Embryonic facial prominence (tissue), 1 donor: Measurements from ENCODE around the gene PITPNB.
A peak's percentile ranks its signal among the peaks of the same experiment; 100 is the strongest.

Experiments
- DNase-seq: peaks from one replicate; pipeline ENCODE4 v3.0.0-alpha.2; 2016; ENCODE audit errors: extremely low spot score

Gene PITPNB

GRCh38 chr22:27919222-27919941 lies at the start of gene PITPNB:
TSS of gene PITPNB (minus strand) at chr22:27919256. CDS start at chr22:27919191, 65 bp downstream.
- DNase-seq: peak; percentile 99

- DNase-seq: no peak
These were observed 47.4 kb upstream of the PITPNB start for GRCh38 chr22:27966168-27967064.

GRCh38 chr22:27962268-27963044 lies 43.4 kb upstream of the PITPNB start:
- DNase-seq: no peak

DNA sequence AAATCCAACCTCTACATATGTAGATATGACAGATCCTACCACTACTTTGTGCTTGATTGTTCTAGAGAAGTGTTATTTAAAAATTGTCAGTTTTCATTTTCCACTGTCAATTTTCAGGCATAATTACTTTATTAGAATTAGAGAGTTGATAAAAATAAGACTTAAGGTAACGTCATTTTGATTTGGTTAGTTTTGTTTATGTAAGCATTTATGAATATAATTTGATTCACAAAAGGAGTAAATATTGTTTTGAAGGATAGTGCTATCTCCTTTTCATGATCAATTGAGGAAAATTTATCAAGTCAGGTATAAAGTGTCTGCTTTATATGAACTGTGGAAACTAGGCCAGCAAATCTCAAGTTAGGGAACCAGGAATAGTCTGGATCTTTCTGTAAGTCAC lies 42.6 kb upstream of the PITPNB start:
- DNase-seq: no peak

DNA sequence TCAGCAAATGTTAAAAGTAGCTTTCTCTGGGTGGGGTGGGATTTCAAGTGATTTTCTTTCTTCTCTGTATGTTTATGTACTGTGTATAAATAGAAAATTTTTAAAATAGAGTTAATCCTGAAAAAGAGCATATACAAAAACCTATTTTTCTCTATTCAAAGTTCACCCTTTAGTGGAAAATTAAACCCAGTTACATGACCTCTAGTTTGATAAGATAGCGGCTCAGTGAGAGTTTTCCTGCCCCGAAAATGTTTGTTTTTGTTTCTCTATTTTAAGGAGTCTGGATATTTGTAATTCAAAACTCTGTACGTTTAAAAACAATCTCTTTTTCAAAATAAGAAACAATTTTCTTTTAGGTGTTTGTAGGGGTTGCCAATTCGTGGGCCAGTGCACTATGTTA lies 42.1 kb upstream of the PITPNB start:
- no peak for DNase-seq

DNA sequence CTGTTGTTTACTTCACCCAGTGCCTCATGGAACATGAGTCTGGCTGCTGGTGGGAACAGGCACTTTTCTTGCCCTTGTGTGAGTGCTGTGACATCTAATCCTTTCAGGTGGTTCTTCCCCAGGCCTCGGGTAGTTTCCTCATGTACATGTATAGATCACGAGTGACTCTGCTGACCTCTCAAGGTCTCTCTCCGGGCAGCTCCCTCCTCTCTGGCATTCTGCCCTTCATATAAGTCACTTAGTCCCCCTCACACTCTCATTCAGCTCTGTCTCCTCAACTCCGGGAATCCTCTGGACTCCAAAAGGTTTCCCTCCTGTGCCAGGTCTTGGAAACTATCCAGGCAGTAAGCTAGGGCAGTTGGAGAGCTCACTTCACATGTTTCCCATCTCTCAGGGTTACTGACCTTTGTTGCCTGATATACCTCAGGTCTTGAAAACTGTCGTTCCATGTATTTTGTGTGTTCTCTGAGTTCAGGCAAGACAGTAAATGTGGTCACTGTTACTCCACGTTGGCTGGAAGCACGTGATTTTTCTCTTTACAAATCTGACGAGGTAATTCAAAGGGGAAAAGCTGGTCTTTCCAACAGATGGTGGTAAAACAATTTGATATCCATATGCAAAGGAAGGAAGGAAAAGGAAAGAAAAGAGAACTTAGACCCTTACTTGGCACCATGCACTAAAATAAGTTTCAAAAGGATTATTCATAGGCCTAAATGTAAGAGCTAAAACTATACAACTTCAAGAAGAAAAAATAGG lies 40.5 kb upstream of the PITPNB start:
- no peak for DNase-seq

GRCh38 chr22:27952779-27953178 lies 33.7 kb upstream of the PITPNB start:
- no peak for DNase-seq

- no peak for DNase-seq
These were observed 33.0 kb upstream of the PITPNB start for GRCh38 chr22:27952091-27952490.

DNA sequence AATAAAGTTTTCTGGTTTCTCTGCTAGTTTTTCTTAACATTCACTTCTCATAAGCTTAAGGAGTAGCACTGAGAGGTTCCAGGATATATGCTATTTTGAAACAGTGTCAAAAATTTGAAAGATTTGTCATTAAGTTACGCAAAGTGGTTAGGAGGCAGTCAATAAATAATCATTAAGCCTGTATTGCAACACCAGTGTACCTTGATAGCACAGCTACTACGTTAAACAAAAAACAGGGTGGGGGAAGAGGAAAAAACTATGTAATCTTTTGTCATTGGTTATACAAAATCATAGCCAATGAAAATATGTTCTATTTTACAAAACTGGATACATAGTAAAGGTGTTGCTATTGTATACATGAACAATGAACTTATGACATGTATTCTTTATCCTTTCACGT lies 30.4 kb upstream of the PITPNB start:
- DNase-seq: no peak

DNA sequence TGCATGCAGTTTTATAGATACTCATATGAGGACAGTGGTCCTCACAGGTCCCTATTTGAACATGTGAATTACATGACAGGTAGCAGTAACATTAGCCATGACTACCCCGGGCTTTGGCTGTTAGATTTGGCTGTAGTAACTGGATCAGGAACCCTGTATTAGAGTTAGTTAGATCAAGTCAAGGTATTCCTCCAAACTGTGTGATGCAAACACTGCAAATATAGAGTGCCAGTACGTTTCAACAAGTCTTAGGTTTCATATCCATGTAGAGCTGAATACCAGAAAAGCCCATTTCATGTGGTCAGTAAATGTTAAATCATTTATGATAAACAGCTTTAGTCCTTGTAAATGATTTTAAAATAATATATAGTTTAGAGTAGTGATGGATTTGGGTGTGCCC lies 29.5 kb upstream of the PITPNB start:
- DNase-seq: no peak

GRCh38 chr22:27947448-27947847 lies 28.4 kb upstream of the PITPNB start:
- no peak for DNase-seq

GRCh38 chr22:27941143-27941542 lies 22.1 kb upstream of the PITPNB start:
- DNase-seq: no peak

- DNase-seq: no peak
These were observed 18.4 kb upstream of the PITPNB start for GRCh38 chr22:27937453-27937852.

DNA sequence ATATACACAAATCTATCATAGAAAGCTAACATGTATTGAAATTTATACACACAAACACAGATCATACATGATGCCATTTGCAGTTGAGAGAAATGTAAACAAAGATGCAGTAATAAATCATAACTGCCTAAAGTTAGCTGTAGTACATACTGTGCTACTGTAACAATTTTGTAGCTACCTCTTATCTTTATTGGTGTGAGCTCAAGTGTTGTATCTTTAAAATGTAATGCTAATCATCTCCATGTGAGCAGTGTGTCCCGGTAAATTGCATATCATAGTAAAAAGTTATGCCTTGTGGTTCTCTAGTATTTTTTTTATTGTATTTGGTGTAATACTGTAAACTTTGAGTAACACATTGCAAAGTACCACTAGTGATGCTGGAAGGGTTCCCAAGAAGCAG lies 16.8 kb upstream of the PITPNB start:
- no peak for DNase-seq

DNA sequence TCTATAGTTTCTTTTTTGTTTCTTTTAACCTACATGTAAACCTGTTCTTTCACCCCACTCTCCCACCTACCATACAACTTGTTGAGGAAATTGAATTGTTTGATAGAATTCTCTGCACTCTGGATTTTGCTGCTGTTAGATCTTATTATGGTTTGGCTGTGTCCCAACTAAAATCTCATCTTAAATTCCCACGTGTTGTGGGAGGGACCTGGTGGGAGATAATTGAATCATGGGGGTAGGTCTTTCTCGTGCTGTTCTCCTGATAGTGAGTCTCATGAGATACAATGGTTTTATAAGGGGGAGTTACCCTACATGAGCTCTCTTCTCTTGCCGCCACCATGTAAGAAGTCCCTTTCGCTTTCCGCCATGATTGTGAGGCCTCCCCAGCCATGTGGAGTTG lies 15.0 kb upstream of the PITPNB start:
- no peak for DNase-seq

GRCh38 chr22:27933186-27933983 lies 14.3 kb upstream of the PITPNB start:
- no peak for DNase-seq

GRCh38 chr22:27930331-27931060 lies 11.4 kb upstream of the PITPNB start:
- no peak for DNase-seq

GRCh38 chr22:27927608-27928007 lies 8.6 kb upstream of the PITPNB start:
- DNase-seq: no peak

GRCh38 chr22:27925331-27925730 lies 6.3 kb upstream of the PITPNB start:
- no peak for DNase-seq
